SU-DHL-6 (cell line): ENCODE results near the gene VEGFC.

Experiments used
- H2AFZ ChIP-seq: fragments of 200-600 bp; sonication (generic); 2 replicates; pipeline ENCODE4 v1.6.1; 2014; ENCODE audit warnings: low read depth, mild to moderate bottlenecking, moderate library complexity, mixed read lengths, antibody characterized with exemption, low read length; ENCODE audit not compliant: severe bottlenecking
- H3F3A ChIP-seq: fragments of 200-600 bp; shearing (Covaris generic); 2 replicates; pipeline ENCODE4 v1.6.0; 2016; ENCODE audit warnings: antibody characterized with exemption, mild to moderate bottlenecking; ENCODE audit not compliant: insufficient read depth
- H3K27ac ChIP-seq: fragments of 200-600 bp; sonication (generic); 2 replicates; pipeline ENCODE4 v1.5.1; 2016; ENCODE audit warnings: low read depth, mild to moderate bottlenecking, low read length, moderate library complexity, mixed read lengths
- H3K27me3 ChIP-seq: fragments of 200-600 bp; sonication (generic), shearing (Covaris generic); 2 replicates; pipeline ENCODE4 v1.6.0; 2014; ENCODE audit warnings: mild to moderate bottlenecking, low read length
- H3K36me3 ChIP-seq: fragments of 200-600 bp; sonication (generic); 2 replicates; pipeline ENCODE4 v1.6.1; 2014; ENCODE audit warnings: mild to moderate bottlenecking, low read length, mixed read lengths
- H3K4me2 ChIP-seq: fragments of 300-600, 200-600 bp; shearing (Covaris generic), sonication (generic); 2 replicates; pipeline ENCODE4 v1.6.0; 2014; ENCODE audit warnings: low read length, low read depth, mild to moderate bottlenecking; ENCODE audit not compliant: poor library complexity, severe bottlenecking
- H3K4me3 ChIP-seq: fragments of 200-600 bp; sonication (generic); 2 replicates; pipeline ENCODE4 v1.5.1; 2014; ENCODE audit warnings: antibody characterized with exemption, low read length, mild to moderate bottlenecking, mixed read lengths; ENCODE audit not compliant: insufficient read depth, poor library complexity, severe bottlenecking
- H3K79me2 ChIP-seq: fragments of 200-600 bp; sonication (generic); 2 replicates; pipeline ENCODE4 v1.6.1; 2014; ENCODE audit warnings: mild to moderate bottlenecking, low read length, moderate library complexity; ENCODE audit not compliant: insufficient read depth
- H3K9ac ChIP-seq: fragments of 200-600 bp; sonication (generic); 2 replicates; pipeline ENCODE4 v1.7.0; 2014; ENCODE audit warnings: mild to moderate bottlenecking, low read length
- H3K9me2 ChIP-seq: fragments of 200-600 bp; sonication (generic); replicated peaks from 2 replicates; pipeline ENCODE4 v1.6.1; 2014; ENCODE audit warnings: low read length; ENCODE audit not compliant: insufficient read depth
- H3K9me3 ChIP-seq: fragments of 200-600 bp; sonication (generic); 2 replicates; pipeline ENCODE4 v1.6.1; 2014; ENCODE audit warnings: low read length, mixed read lengths; ENCODE audit not compliant: insufficient read depth
- H4K20me1 ChIP-seq: fragments of 200-600 bp; sonication (generic); 2 replicates; pipeline ENCODE4 v1.6.1; 2014; ENCODE audit warnings: low read depth, mild to moderate bottlenecking, antibody characterized with exemption, low read length, moderate library complexity, mixed read lengths
- EZH2phosphoT487 ChIP-seq: fragments of 200-600 bp; sonication (generic), shearing (Covaris generic); conservative IDR thresholded peaks from 2 replicates; pipeline ENCODE4 v1.6.1; 2018; ENCODE audit warnings: mild to moderate bottlenecking, antibody characterized with exemption, low read length, moderate library complexity, mixed read lengths
- TF ChIP-seq, protein P1 (sequence below): fragments of 200-600 bp; sonication (generic); IDR thresholded peaks from one replicate; pipeline ENCODE4 v1.5.1; 2017; ENCODE audit warnings: antibody characterized with exemption, mild to moderate bottlenecking, low read length, moderate library complexity; ENCODE audit not compliant: insufficient read depth, poor library complexity, severe bottlenecking

The VEGFC gene

DNA sequence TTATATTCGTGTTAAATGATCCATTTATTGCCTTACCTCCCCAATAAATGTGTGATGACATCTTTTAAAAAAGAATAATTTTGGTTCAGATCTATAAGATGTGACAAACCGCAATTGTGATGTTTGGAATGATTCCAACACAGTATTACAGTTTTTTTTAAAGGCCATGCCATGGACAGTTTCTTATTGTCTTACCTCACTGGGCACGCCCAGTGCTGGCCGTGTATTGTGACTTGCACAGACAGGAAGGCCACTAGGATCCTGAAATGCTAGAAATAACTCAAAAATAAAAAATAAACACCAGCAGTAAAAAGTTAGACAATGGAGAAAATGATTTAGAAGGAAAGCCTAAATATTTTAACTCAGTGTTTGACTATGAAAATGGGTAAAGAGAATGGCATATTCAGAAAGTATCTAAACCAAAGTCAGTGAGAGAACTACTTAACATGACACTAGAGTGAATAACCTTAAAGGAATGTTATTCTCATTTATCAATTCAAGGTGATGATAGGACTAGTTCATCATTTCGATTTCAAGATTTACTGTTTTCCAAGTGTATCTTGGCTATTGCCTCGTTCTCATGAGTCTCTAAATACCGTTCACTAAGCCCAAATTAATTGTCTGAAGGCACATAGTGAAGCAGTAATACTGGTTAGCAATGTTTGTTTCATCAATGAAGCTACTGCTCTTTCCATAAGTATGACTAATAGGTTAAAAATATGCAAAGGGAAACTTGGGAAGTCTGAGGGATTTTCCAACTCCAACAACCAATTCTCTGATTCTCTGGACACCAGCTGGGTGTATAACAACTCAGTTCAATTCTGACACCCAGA is 46.1 kb upstream of the VEGFC start:
- no peak overlapping the region for H2AFZ ChIP-seq
- no peaks in the 10 kb centered on the region for H3K79me2 ChIP-seq
- H3K27ac ChIP-seq, result no peak overlapping the region
- H3K4me2 ChIP-seq, result no peak overlapping the region
- no peaks in the 10 kb centered on the region for H3K9me3 ChIP-seq
- no peak overlapping the region for H3K9ac ChIP-seq
- no peaks in the 10 kb centered on the region for H3F3A ChIP-seq
- no peak for TF ChIP-seq EZH2phosphoT487
- TF ChIP-seq, protein P1, sequence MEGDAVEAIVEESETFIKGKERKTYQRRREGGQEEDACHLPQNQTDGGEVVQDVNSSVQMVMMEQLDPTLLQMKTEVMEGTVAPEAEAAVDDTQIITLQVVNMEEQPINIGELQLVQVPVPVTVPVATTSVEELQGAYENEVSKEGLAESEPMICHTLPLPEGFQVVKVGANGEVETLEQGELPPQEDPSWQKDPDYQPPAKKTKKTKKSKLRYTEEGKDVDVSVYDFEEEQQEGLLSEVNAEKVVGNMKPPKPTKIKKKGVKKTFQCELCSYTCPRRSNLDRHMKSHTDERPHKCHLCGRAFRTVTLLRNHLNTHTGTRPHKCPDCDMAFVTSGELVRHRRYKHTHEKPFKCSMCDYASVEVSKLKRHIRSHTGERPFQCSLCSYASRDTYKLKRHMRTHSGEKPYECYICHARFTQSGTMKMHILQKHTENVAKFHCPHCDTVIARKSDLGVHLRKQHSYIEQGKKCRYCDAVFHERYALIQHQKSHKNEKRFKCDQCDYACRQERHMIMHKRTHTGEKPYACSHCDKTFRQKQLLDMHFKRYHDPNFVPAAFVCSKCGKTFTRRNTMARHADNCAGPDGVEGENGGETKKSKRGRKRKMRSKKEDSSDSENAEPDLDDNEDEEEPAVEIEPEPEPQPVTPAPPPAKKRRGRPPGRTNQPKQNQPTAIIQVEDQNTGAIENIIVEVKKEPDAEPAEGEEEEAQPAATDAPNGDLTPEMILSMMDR, result no peak
- no peaks in the 10 kb centered on the region for H4K20me1 ChIP-seq
- no peaks in the 10 kb centered on the region for H3K9me2 ChIP-seq
- H3K27me3 ChIP-seq, result no peaks in the 10 kb centered on the region
- no peaks in the 10 kb centered on the region for H3K36me3 ChIP-seq
- no peak overlapping the region for H3K4me3 ChIP-seq

DNA sequence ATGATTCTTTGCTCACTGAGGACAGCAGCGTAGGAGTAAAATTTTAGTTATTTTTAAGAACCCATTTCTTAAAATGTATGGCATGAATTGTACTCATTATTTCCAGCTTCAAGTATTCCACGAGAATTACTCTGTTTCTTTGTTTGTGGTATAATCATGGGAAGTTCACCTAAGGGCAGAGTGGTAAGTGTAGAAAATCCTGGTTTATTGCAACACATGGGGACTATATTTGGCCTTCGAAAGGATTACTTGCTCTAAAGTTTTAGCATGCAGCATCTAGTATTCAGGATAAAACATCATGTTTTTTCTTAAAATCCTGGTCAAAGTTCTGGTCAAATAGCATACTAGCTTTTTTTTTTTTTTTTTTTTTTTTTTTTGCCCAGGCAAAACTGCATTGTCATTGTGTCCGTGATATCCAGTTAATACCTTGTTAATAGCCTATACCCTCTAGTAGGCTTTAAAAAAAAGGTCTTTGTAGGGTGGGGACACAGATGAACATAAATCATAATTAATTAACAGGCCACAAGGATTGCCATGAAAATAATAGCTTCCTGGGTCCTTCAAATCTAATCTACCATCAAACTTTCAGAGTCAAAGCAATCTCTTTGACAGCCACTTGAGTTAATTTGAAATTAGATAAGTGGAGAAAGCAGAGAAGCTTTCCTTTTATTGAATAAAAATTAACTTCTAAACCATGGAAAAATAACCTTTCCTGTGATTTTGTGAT is 44.6 kb upstream of the VEGFC start:
- no peak for TF ChIP-seq EZH2phosphoT487
- TF ChIP-seq, protein P1, result no peak
- Histone ChIP-seq H3K27ac (no peak overlapping the region), H3K4me3 (no peak overlapping the region), H3K9me2 (no peaks in the 10 kb centered on the region), H3K9me3 (no peaks in the 10 kb centered on the region), H2AFZ (no peak overlapping the region), H3K9ac (no peak overlapping the region), H3K79me2 (no peaks in the 10 kb centered on the region), H4K20me1 (no peaks in the 10 kb centered on the region), H3K4me2 (no peak overlapping the region), H3K27me3 (no peaks in the 10 kb centered on the region), H3F3A (no peaks in the 10 kb centered on the region), H3K36me3 (no peaks in the 10 kb centered on the region)

DNA sequence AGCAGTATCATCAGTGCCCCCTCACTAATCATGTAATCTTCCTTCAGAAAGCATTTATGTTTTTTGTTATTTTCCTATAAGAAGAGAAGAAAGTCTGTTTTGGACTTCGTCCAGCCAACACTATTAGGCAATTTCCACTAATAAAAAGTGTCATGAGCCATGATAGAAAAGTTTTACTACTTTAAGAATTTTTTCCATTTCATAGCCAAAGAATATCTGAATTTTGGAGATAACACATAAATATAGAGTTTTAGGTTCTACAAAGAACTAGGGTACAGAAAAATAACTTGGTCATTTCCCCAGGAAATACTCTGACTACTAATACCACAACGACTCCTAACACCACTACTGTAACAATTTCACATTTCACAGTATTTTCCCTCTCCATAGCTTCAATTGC is 41.8 kb upstream of the VEGFC start:
- H2AFZ ChIP-seq, result no peak overlapping the region
- H3K79me2 ChIP-seq, result no peaks in the 10 kb centered on the region
- no peak overlapping the region for H3K9ac ChIP-seq
- no peak overlapping the region for H3K4me2 ChIP-seq
- no peaks in the 10 kb centered on the region for H3K9me3 ChIP-seq
- no peaks in the 10 kb centered on the region for H4K20me1 ChIP-seq
- no peaks in the 10 kb centered on the region for H3K36me3 ChIP-seq
- H3K9me2 ChIP-seq, result no peaks in the 10 kb centered on the region
- H3K27ac ChIP-seq, result no peak overlapping the region
- no peaks in the 10 kb centered on the region for H3K27me3 ChIP-seq
- no peaks in the 10 kb centered on the region for H3F3A ChIP-seq
- TF ChIP-seq, protein P1, result no peak
- no peak for TF ChIP-seq EZH2phosphoT487
- no peak overlapping the region for H3K4me3 ChIP-seq
